ENCODE data around the gene NOTCH4.
"Not testable (repeated sequence)": the region's sequence is repeated elsewhere in the genome, so short reads cannot be mapped to it uniquely, and the experiment has no call there.

Gene NOTCH4

GRCh38 chr6:32216998-32217397 lies 6.9 kb downstream of the NOTCH4 start:
- no peak for DNase-seq

GRCh38 chr6:32216285-32216684 lies 7.6 kb downstream of the NOTCH4 start:
- no peak for DNase-seq

GRCh38 chr6:32215617-32216016 lies 8.2 kb downstream of the NOTCH4 start:
- DNase-seq, result no peak

- DNase-seq, result no peak
Measured at GRCh38 chr6:32214126-32214525, 9.7 kb downstream of the NOTCH4 start.

- DNase-seq, result no peak
Measured at GRCh38 chr6:32213649-32214048, 10.2 kb downstream of the NOTCH4 start.

GRCh38 chr6:32212076-32212760 lies 11.6 kb downstream of the NOTCH4 start:
- DNase-seq, result no peak

- DNase-seq, result not testable (repeated sequence)
Measured at GRCh38 chr6:32211432-32211831, 12.4 kb downstream of the NOTCH4 start.

- DNase-seq, result no peak
Measured at GRCh38 chr6:32210191-32210601, 13.7 kb downstream of the NOTCH4 start.

GRCh38 chr6:32208996-32209395 lies 14.9 kb downstream of the NOTCH4 start:
- no peak for DNase-seq

GRCh38 chr6:32204268-32204715 lies 19.6 kb downstream of the NOTCH4 start:
- no peak for DNase-seq

- DNase-seq, result no peak
Measured at GRCh38 chr6:32203426-32204267, 20.2 kb downstream of the NOTCH4 start.

- no peak for DNase-seq
Measured at GRCh38 chr6:32202186-32202585, 21.7 kb downstream of the NOTCH4 start.

GRCh38 chr6:32200711-32201475 lies 23.0 kb downstream of the NOTCH4 start:
- DNase-seq, result no peak

- no peak for DNase-seq
Measured at GRCh38 chr6:32198866-32199265, 25.0 kb downstream of the NOTCH4 start.

GRCh38 chr6:32198345-32198696 lies 25.5 kb downstream of the NOTCH4 start:
- DNase-seq, result no peak

GRCh38 chr6:32196682-32197616 lies 26.9 kb downstream of the NOTCH4 start:
- no peak for DNase-seq

GRCh38 chr6:32195902-32196681 lies 27.8 kb downstream of the NOTCH4 start:
- peak; percentile 35 to 69 (median 48) for DNase-seq

- peak; percentile 99 to 100 (median 100) for DNase-seq
Measured at GRCh38 chr6:32195652-32195901, 28.3 kb downstream of the NOTCH4 start.

- peak in 1 of 5 donors; percentile 56 for DNase-seq
Measured at GRCh38 chr6:32194825-32195651, 28.8 kb downstream of the NOTCH4 start.

GRCh38 chr6:32194388-32194787 lies 29.5 kb downstream of the NOTCH4 start:
- no peak for DNase-seq

GRCh38 chr6:32193096-32193495 lies 30.8 kb downstream of the NOTCH4 start:
- not testable (repeated sequence) for DNase-seq
